Psoas muscle (tissue), 8 donors: ENCODE measurements around the gene PGC. TPM values are rescaled to one million over a fixed set of nuclear protein-coding genes. Genes with fewer than 3 reads are reported as not detected.
A peak's percentile ranks its signal among the peaks of the same experiment; 100 is the strongest.

Experiments
- ATAC-seq, 4 donors: fragments of 200-7000 bp; cut with Tn5 transposase; one replicate each; pipeline ENCODE4 v1.9.1; 2020; ENCODE audit warnings: moderate library complexity in 3 of 4, mild to moderate bottlenecking in 2 of 4
- DNase-seq, 2 donors: peaks; one replicate each; pipeline ENCODE4 v3.0.0-alpha.2; 2020
- H3K27ac ChIP-seq: fragments of 200-600 bp; one replicate; pipeline ENCODE4 v1.8.0; 2022
- H3K27me3 ChIP-seq, 3 donors: fragments of 200-600 bp in 1 of 3; one replicate each; pipeline versions ENCODE4 v1.6.1 to v1.8.0; 2013 to 2022; ENCODE audit warnings: low read length in 2 of 3, mild to moderate bottlenecking in 2 of 3, moderate library complexity in 1 of 3; ENCODE audit not compliant: insufficient read depth in 3 of 3
- H3K36me3 ChIP-seq, 2 donors: fragments of 200-600 bp in 1 of 2; one replicate each; pipeline versions ENCODE4 v1.6.1 to v1.8.0; 2013 to 2022; ENCODE audit warnings: low read depth in 1 of 2, mild to moderate bottlenecking in 1 of 2, moderate library complexity in 1 of 2; ENCODE audit not compliant: insufficient read depth in 1 of 2
- H3K4me1 ChIP-seq: fragments of 200-600 bp; one replicate; pipeline ENCODE4 v1.8.0; 2022
- H3K4me3 ChIP-seq: fragments of 200-600 bp; one replicate; pipeline ENCODE4 v1.8.0; 2022; ENCODE audit warnings: mild to moderate bottlenecking
- H3K9me3 ChIP-seq: fragments of 200-600 bp; one replicate; pipeline ENCODE4 v1.8.0; 2022
- CTCF ChIP-seq: fragments of 200-600 bp; IDR thresholded peaks from one replicate; pipeline ENCODE4 v1.8.0; 2022; ENCODE audit warnings: antibody characterized with exemption
- WGBS, 3 donors: extraction: QIAGEN DNeasy Blood & Tissue Kit; methylation state at CpG; one replicate each; pipeline versions ENCODE4 v1.1.6 to v1.1.7; 2013; 5-methylcytosine and 5-hydroxymethylcytosine counted together
- intact Hi-C, 2 donors: fragments of 100-400 bp; cut with DNase I; formaldehyde crosslinking; loops; one replicate each; pipeline versions ENCODE4 v1.11.0 to v1.14.2; 2022
- polyA plus RNA-seq, 3 donors: library from polyadenylated mRNA; stranded (reverse); fragments of 200-250 nt; gene quantifications; one replicate each; pipeline ENCODE4 v1.2.3, GENCODE V29; 2013
- total RNA-seq, 4 donors: library from RNA; stranded (reverse); fragmentation: NEBNext Ultra II Directional in 2 of 4; extraction: Animal tissue kit (Norgen Biotek cat#: 25700) in 2 of 4; gene quantifications; one replicate each; pipeline versions ENCODE4 v1.2.1 to v1.2.4, GENCODE V29; 2021 to 2023
- donor health status: healthy with polysubstance abuse.
- donor health status: DM: no; HTN: no; CAD: no; lungs with moderate emphysema.
- donor health status: Bipolar disorder and iron deficiency.
- donor health status: healthy.
- donor health status: DM: yes; HTN: yes; CAD: no.
- donor health status: DM: no; HTN: no; CAD: no.
- donor health status: DM: no; HTN: no; CAD: no.
- donor health status: DM: yes; HTN: yes; CAD: no.

PGC gene
- total and polyA plus RNA-seq, 7 donors, result 0.48 to 1.0 TPM; not detected in 5

DNA sequence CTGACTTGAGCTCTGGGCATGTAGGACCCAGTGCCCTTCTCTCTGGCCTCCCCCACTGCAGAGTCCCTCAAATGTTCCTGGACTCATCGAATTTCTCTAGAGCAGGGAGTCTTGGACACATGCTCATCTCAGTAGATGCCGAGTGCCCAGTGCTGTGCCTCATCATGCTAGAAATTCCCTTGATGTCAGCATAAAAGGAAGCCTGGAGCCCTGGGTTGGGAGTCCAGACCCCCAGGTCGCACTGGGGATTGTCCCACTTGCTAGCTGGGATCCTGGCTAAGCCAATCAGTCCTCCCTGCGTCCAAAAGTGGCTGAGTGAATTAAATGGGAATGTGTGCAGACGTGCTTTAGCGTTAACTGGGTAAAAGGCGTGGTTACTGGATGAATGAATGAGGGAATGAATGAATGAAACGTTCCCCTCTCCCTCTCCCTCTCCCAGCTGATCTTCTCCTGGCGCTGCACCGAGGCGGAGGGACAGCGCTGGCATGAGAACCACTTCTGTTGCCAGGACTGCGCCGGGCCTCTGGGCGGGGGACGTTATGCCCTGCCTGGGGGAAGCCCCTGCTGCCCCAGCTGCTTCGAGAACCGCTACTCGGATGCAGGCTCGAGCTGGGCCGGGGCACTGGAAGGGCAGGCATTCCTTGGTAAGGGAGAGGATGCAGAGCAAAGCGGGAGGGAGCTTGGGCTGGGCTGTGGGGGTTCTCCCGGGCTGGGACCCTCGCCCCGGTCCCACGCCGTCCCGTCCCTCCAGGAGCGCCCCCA, 38.7 kb upstream of the PGC start:
- Histone ChIP-seq H3K27me3 (no peaks in the 10 kb centered on the region), H3K27ac (peak overlapping the region; percentile 85), H3K4me1 (peaks cover 32% of the 10 kb centered on the region), H3K9me3 (no peaks in the 10 kb centered on the region), H3K36me3 (peaks cover 7 to 22% of the 10 kb centered on the region in 2 donors), H3K4me3 (peak overlapping the region; percentile 75)
- intact Hi-C loops, result loop anchor here (2.0 to 10.0 kb wide), 2 partner anchors 109 to 135 kb away; partner anchors contain the start of genes BYSL (in 2 of the 2), MED20 (in 2 of the 2) and USP49 (in 1 of the 2)
- ATAC-seq, result no peak
- no peak for TF ChIP-seq CTCF
- DNase-seq, result peak; percentile 31 to 60
- 12 to 19% (median 14%) methylated on average over 27 to 29 of the region's 29 CpGs for WGBS, 3 donors

GRCh38 chr6:41785254-41785653, 38.1 kb upstream of the PGC start:
- Histone ChIP-seq H3K36me3 (peaks cover 6 to 16% of the 10 kb centered on the region in 2 donors), H3K9me3 (no peaks in the 10 kb centered on the region), H3K4me3 (no peak overlapping the region), H3K27ac (no peak overlapping the region), H3K27me3 (no peaks in the 10 kb centered on the region), H3K4me1 (peaks cover 26% of the 10 kb centered on the region)
- intact Hi-C loops, result loop anchor here in 1 of 2 donors (10.0 kb wide), 1 partner anchor 110 kb away; the partner anchor contains the start of gene USP49
- DNase-seq, result no peak
- TF ChIP-seq CTCF, result no peak
- WGBS, 3 donors, result 81 to 86% (median 83%) methylated on average over 11 of the region's 11 CpGs
- ATAC-seq, result no peak

DNA sequence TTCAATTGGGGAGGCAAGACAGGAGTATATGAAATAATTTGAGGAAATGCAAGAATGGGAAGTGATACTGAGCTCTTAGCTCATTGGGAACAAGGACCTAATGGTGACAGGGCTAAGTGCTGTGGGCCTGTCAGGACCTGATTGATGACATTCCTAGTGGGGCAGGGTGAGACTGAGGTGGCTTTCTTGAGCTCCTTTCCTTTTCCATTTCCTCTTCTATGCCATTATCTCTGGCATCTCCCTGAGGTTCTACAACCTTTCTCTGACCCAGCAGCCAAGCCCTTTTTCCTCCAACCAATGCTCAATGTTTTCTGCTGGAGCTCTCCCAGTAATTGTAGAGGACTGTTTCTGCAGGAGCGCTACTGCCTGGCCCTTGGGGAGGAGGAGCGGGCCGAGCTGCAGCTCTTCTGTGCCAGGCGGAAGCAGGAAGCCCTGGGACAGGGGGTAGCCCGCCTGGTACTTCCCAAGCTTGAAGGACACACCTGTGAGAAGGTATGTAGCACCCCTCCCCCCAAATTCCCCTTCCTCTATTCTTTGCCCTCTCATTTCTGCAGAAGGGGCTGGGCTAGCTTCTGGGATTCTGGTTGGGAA, 37.5 kb upstream of the PGC start:
- intact Hi-C loops, result loop anchor here (5.0 to 10.0 kb wide), 2 partner anchors 110 to 258 kb away; partner anchors contain the start of gene USP49 (in 1 of the 2)

GRCh38 chr6:41783106-41783780, 36.0 kb upstream of the PGC start:
- DNase-seq, result no peak
- Histone ChIP-seq H3K4me3 (no peak overlapping the region), H3K27me3 (no peaks in the 10 kb centered on the region), H3K9me3 (no peaks in the 10 kb centered on the region), H3K27ac (no peak overlapping the region), H3K36me3 (no peaks in the 10 kb centered on the region), H3K4me1 (peaks cover 18% of the 10 kb centered on the region)
- no peak for TF ChIP-seq CTCF
- ATAC-seq, result no peak
- 68 to 75% (median 71%) methylated on average over 6 of the region's 6 CpGs for WGBS, 3 donors
- intact Hi-C loops, result loop anchor here (5.0 to 10.0 kb wide), 2 partner anchors 112 to 259 kb away; partner anchors contain the start of gene USP49 (in 1 of the 2)

More for the DNA sequence above, 37.5 kb upstream of the PGC start:
- no peak for ATAC-seq
- no peaks in the 10 kb centered on the region for H3K9me3 ChIP-seq
- TF ChIP-seq CTCF, result no peak
- no peaks in the 10 kb centered on the region for H3K27me3 ChIP-seq
- WGBS, 3 donors, result 67 to 75% (median 74%) methylated on average over 5 of the region's 5 CpGs
- peaks cover 3 to 10% of the 10 kb centered on the region in 2 donors for H3K36me3 ChIP-seq
- peaks cover 25% of the 10 kb centered on the region for H3K4me1 ChIP-seq
- H3K27ac ChIP-seq, result no peak overlapping the region
- H3K4me3 ChIP-seq, result no peak overlapping the region
- DNase-seq, result no peak
